AG09309 (cell line): ENCODE data around the gene NR3C1.

Source experiments
- DNase-seq: peaks from one replicate; pipeline ENCODE4 v3.0.0-alpha.2; 2010; ENCODE audit warnings: low read depth
- H3K4me3 ChIP-seq: 2 replicates; pipeline ENCODE4 v1.5.1; 2011; ENCODE audit warnings: mild to moderate bottlenecking, low read depth, low read length, moderate library complexity; ENCODE audit not compliant: control insufficient read depth
- CTCF ChIP-seq: IDR thresholded peaks from 2 replicates; pipeline ENCODE4 v1.5.1; 2011; ENCODE audit warnings: mild to moderate bottlenecking, low read depth, low read length, inconsistent platforms; ENCODE audit not compliant: insufficient read depth, control insufficient read depth; ENCODE audit errors: missing control alignments

The NR3C1 gene

GRCh38 chr5:143275512-143276363 lies 127.7 kb downstream of the NR3C1 start:
- no peak for DNase-seq
- TF ChIP-seq CTCF = no peak
- no peak overlapping the region for H3K4me3 ChIP-seq

- H3K4me3 ChIP-seq = no peak overlapping the region
- TF ChIP-seq CTCF = no peak
- DNase-seq = no peak
Measured at GRCh38 chr5:143274952-143275351, 128.5 kb downstream of the NR3C1 start.

GRCh38 chr5:143271431-143271830 lies 132.1 kb downstream of the NR3C1 start:
- no peak for DNase-seq
- H3K4me3 ChIP-seq = no peak overlapping the region
- no peak for TF ChIP-seq CTCF

GRCh38 chr5:143268388-143268787 lies 135.1 kb downstream of the NR3C1 start:
- TF ChIP-seq CTCF = no peak
- DNase-seq = no peak
- H3K4me3 ChIP-seq = no peak overlapping the region

- no peak for DNase-seq
- TF ChIP-seq CTCF = no peak
- H3K4me3 ChIP-seq = no peak overlapping the region
Measured at GRCh38 chr5:143267186-143267585, 136.3 kb downstream of the NR3C1 start.

- no peak overlapping the region for H3K4me3 ChIP-seq
- DNase-seq = no peak
- TF ChIP-seq CTCF = no peak
Measured at GRCh38 chr5:143265995-143266394, 137.5 kb downstream of the NR3C1 start.
